SK-N-SH (cell line): ENCODE data around the gene DPP10. TPM values are rescaled to one million over a fixed set of nuclear protein-coding genes. Genes with fewer than 3 reads are reported as not detected.

Experiments used
- CTCF ChIA-PET: fragments of 300-600, 350-600 bp; formaldehyde crosslinking; extraction: SDS; loops from one replicate; lab custom pipeline; 2021; lab: Yijun Ruan, JAX
- POLR2A ChIA-PET: fragments of 350-600 bp; sonication (Branson Sonifier 250); formaldehyde crosslinking; extraction: SDS; loops from one replicate; lab custom pipeline; 2020; ENCODE audit warnings: antibody characterized with exemption, inconsistent platforms; lab: Yijun Ruan, JAX
- DNase-seq: peaks from one replicate; pipeline ENCODE4 v3.0.0; 2012
- H2AFZ ChIP-seq: fragments of 200-600 bp; sonication (generic); 2 replicates; pipeline ENCODE4 v1.8.1; 2016; ENCODE audit warnings: antibody characterized with exemption, mild to moderate bottlenecking, low read depth
- H3F3A ChIP-seq: fragments of 200-600 bp; sonication (generic); replicated peaks from 2 replicates; pipeline ENCODE3; 2016; ENCODE audit warnings: antibody characterized with exemption, mild to moderate bottlenecking; ENCODE audit not compliant: insufficient read depth
- H3K27ac ChIP-seq, 2 experiments: fragments of 200-500 bp in 1 of 2; fragments of 200-600 bp in 1 of 2; sonication (Bioruptor generic) in 1 of 2; sonication (generic), shearing (Covaris generic) in 1 of 2; 2 replicates each; pipeline versions ENCODE4 v1.5.1 to v1.6.1; 2014 to 2016; ENCODE audit warnings: low read depth in 2 of 2, inconsistent platforms in 1 of 2, low read length in 1 of 2, mild to moderate bottlenecking in 1 of 2, mixed read lengths in 1 of 2
- H3K27me3 ChIP-seq: fragments of 200-600 bp; sonication (generic), shearing (Covaris generic); 2 replicates; pipeline ENCODE4 v1.6.1; 2016; ENCODE audit warnings: mixed run types; ENCODE audit not compliant: insufficient read depth
- H3K36me3 ChIP-seq, 2 experiments: fragments of 200-500 bp in 1 of 2; fragments of 200-600 bp in 1 of 2; sonication (Bioruptor generic) in 1 of 2; sonication (generic) in 1 of 2; replicated peaks in 1 of 2; 2 replicates each; pipeline versions ENCODE3 to v1.5.1; 2014 to 2016; ENCODE audit warnings: low read length in 1 of 2, mild to moderate bottlenecking in 1 of 2; ENCODE audit not compliant: insufficient read depth in 2 of 2, control insufficient read depth in 1 of 2
- H3K4me1 ChIP-seq, 2 experiments: fragments of 200-500 bp in 1 of 2; fragments of 200-600 bp in 1 of 2; sonication (Bioruptor generic) in 1 of 2; sonication (generic), shearing (Covaris generic) in 1 of 2; 2 replicates each; pipeline versions ENCODE4 v1.5.1 to v1.6.1; 2014 to 2016; ENCODE audit warnings: low read depth in 1 of 2, low read length in 1 of 2, mixed run types in 1 of 2; ENCODE audit not compliant: insufficient read depth in 2 of 2, control insufficient read depth in 1 of 2
- H3K4me2 ChIP-seq: fragments of 200-600 bp; sonication (generic), shearing (Covaris generic); 2 replicates; pipeline ENCODE4 v1.6.1; 2017; ENCODE audit warnings: mixed run types
- H3K4me3 ChIP-seq, 2 experiments: fragments of 200-500 bp in 1 of 2; fragments of 200-600 bp in 1 of 2; sonication (Bioruptor generic) in 1 of 2; sonication (generic), shearing (Covaris generic) in 1 of 2; 2 replicates each; pipeline versions ENCODE4 v1.5.1 to v1.8.1; 2014 to 2016; ENCODE audit warnings: low read depth in 2 of 2, inconsistent platforms in 1 of 2, low read length in 1 of 2, mild to moderate bottlenecking in 1 of 2, mixed read lengths in 1 of 2, moderate library complexity in 1 of 2
- H3K79me2 ChIP-seq: fragments of 200-600 bp; sonication (generic); 2 replicates; pipeline ENCODE4 v1.8.1; 2017; ENCODE audit warnings: mild to moderate bottlenecking; ENCODE audit not compliant: insufficient read depth
- H3K9ac ChIP-seq: fragments of 200-600 bp; sonication (generic); 2 replicates; pipeline ENCODE4 v1.6.1; 2017; ENCODE audit warnings: mixed run types
- H3K9me2 ChIP-seq: fragments of 200-600 bp; sonication (generic); 2 replicates; pipeline ENCODE4 v1.6.1; 2017; ENCODE audit warnings: mixed run types
- H3K9me3 ChIP-seq: fragments of 200-600 bp; sonication (generic); 2 replicates; pipeline ENCODE4 v1.6.1; 2017; ENCODE audit warnings: mixed run types, mild to moderate bottlenecking, moderate library complexity
- H4K20me1 ChIP-seq: fragments of 200-600 bp; sonication (generic); 2 replicates; pipeline ENCODE4 v1.6.1; 2017; ENCODE audit warnings: mild to moderate bottlenecking, mixed run types; ENCODE audit not compliant: insufficient read depth
- CHD2 ChIP-seq: fragments of 150-350 bp; IDR thresholded peaks from 2 replicates; pipeline ENCODE4 v1.6.1; 2018; ENCODE audit warnings: low read length; ENCODE audit not compliant: partially characterized antibody
- EP300 ChIP-seq, 2 experiments: IDR thresholded peaks; 2 replicates each; pipeline versions ENCODE4 v1.4.0 to v1.6.1; 2012; ENCODE audit warnings: borderline replicate concordance in 1 of 2, low read depth in 1 of 2, low read length in 1 of 2
- FOSL2 ChIP-seq: IDR thresholded peaks from 2 replicates; pipeline ENCODE4 v1.4.0; 2012; ENCODE audit warnings: low read depth, mild to moderate bottlenecking, moderate library complexity, borderline replicate concordance
- FOXM1 ChIP-seq: IDR thresholded peaks from 2 replicates; pipeline ENCODE4 v1.4.0; 2012; ENCODE audit warnings: low read depth, mild to moderate bottlenecking
- GABPA ChIP-seq: IDR thresholded peaks from 2 replicates; pipeline ENCODE4 v1.4.0; 2012; ENCODE audit warnings: low read depth, mild to moderate bottlenecking
- GATA2 ChIP-seq: sonication (generic); formaldehyde crosslinking; IDR thresholded peaks from 2 replicates; pipeline ENCODE4 v1.5.0; 2020; ENCODE audit warnings: mild to moderate bottlenecking, missing genetic modification reagents
- IRF3 ChIP-seq: fragments of 150-350 bp; IDR thresholded peaks from 2 replicates; pipeline ENCODE4 v1.6.1; 2016; ENCODE audit warnings: mild to moderate bottlenecking, low read depth, low read length
- JUND ChIP-seq: IDR thresholded peaks from 2 replicates; pipeline ENCODE4 v1.4.0; 2012
- NFIC ChIP-seq: IDR thresholded peaks from 2 replicates; pipeline ENCODE4 v1.4.0; 2012; ENCODE audit warnings: borderline replicate concordance
- NRF1 ChIP-seq: IDR thresholded peaks from 2 replicates; pipeline ENCODE4 v1.6.1; 2012; ENCODE audit warnings: low read depth, mild to moderate bottlenecking, low read length
- POLR2AphosphoS5 ChIP-seq: IDR thresholded peaks from 2 replicates; pipeline ENCODE4 v1.6.1; 2012; ENCODE audit warnings: low read depth, low read length
- RAD21 ChIP-seq: IDR thresholded peaks from 2 replicates; pipeline ENCODE4 v1.6.1; 2012; ENCODE audit warnings: mild to moderate bottlenecking, low read length
- RFX5 ChIP-seq: IDR thresholded peaks from 2 replicates; pipeline ENCODE4 v1.6.1; 2012; ENCODE audit warnings: mild to moderate bottlenecking, improper control_type of control experiment, low read length
- RXRA ChIP-seq: IDR thresholded peaks from 2 replicates; pipeline ENCODE4 v1.4.0; 2012; ENCODE audit warnings: low read depth, mild to moderate bottlenecking, borderline replicate concordance
- SIN3A ChIP-seq: IDR thresholded peaks from 2 replicates; pipeline ENCODE4 v1.6.1; 2012; ENCODE audit warnings: low read depth, mild to moderate bottlenecking, low read length, moderate library complexity, borderline replicate concordance
- TCF12 ChIP-seq: IDR thresholded peaks from 2 replicates; pipeline ENCODE4 v1.4.0; 2012
- YY1 ChIP-seq: IDR thresholded peaks from 2 replicates; pipeline ENCODE4 v1.4.0; 2012; ENCODE audit warnings: low read depth, mild to moderate bottlenecking
- WGBS: methylation state at CpG from one replicate; pipeline ENCODE4 v1.1.6; 2017; ENCODE audit warnings: low lambda C conversion rate; 5-methylcytosine and 5-hydroxymethylcytosine counted together
- polyA plus RNA-seq, 3 experiments: library from polyadenylated mRNA; depleted of rRNA; stranded (reverse); fragments of >200 nt; gene quantifications; 2 replicates each; pipeline ENCODE4 v1.2.3, GENCODE V29; 2012
- TF ChIP-seq, protein P1 (sequence below): fragments of 200-600 bp; sonication (generic); IDR thresholded peaks from 2 replicates; pipeline ENCODE4 v1.6.1; 2017; ENCODE audit warnings: antibody characterized with exemption, mild to moderate bottlenecking, moderate library complexity
- TF ChIP-seq, protein P2 (sequence below): IDR thresholded peaks from 2 replicates; pipeline ENCODE4; 2012

The DPP10 gene
- polyA plus RNA-seq, 1 of the 3 experiments (the other 2 are of a cell fraction) = not detected

DNA sequence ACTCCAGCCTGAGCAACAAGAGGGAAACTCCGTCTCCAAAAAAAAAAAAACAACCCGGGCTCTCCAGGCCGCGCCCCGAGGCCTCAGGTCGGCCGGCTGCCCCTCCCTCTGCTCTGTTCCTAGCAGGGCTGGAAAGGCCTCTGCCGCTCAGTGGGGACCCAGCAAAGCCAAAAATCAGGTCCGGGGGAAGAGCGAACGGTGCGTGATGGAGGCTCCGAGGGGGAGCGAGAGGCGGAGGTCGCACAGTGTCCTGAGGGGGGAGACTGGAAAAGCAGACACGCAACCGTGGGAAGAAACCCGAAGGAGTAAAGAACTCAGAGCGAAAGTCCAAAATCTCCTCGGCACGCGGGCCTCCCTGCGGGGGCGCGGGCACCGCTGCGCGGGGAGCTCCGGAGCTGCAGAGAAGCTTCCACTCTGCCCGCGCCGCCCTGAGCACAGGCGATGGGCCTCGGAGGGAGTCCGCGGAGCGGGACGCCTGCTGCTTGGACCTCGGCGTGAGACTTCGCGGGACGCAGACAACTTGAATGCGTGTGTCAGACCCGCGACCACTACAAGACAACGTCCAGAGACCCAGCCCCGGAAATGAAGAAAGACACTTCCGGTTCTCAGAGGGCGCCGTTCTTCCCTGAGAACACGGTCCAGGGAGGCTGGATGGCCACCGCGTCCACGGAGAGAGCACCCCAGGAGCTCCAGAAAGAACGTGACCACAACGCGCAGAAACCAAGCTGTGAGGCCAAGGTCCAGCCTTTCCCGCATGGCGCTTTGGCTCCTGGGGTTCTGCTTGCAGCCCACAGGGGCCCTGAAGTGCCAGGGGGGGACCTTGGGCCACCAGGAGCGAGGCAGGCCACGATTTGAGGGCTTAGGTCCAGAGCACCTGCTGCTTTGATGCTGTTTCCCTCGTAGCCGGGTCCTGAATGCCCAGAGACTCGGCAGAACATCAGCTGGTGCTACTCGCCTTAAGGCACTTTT, 219.8 kb downstream of the DPP10 start:
- DNase-seq = peak; percentile 17
- ChIA-PET CTCF (no interaction called here), POLR2A (no interaction called here)
- H3K9me2 ChIP-seq = no peaks in the 10 kb centered on the region
- TF ChIP-seq RXRA (no peak), GABPA (peak; percentile 39; the same call in 1 of the 2 replicates)
- no peaks in the 10 kb centered on the region for H3K27me3 ChIP-seq
- H3K4me1 ChIP-seq = peaks cover 0 to 2% of the 10 kb centered on the region in 2 experiments; a peak in 1 of 4 replicates
- H3F3A ChIP-seq = no peaks in the 10 kb centered on the region
- H3K36me3 ChIP-seq = no peaks in the 10 kb centered on the region
- no peaks in the 10 kb centered on the region for H3K79me2 ChIP-seq
- H2AFZ ChIP-seq = peak overlapping the region; percentile 72
- H3K27ac ChIP-seq = no peak overlapping the region
- 23% methylated on average over 47 of the region's 67 CpGs for WGBS
- no peaks in the 10 kb centered on the region for H4K20me1 ChIP-seq
- H3K4me2 ChIP-seq = peak overlapping the region; percentile 60
- no peaks in the 10 kb centered on the region for H3K9me3 ChIP-seq
- H3K4me3 ChIP-seq = peak overlapping the region; percentile 41 to 50
- H3K9ac ChIP-seq = no peak overlapping the region

DNA sequence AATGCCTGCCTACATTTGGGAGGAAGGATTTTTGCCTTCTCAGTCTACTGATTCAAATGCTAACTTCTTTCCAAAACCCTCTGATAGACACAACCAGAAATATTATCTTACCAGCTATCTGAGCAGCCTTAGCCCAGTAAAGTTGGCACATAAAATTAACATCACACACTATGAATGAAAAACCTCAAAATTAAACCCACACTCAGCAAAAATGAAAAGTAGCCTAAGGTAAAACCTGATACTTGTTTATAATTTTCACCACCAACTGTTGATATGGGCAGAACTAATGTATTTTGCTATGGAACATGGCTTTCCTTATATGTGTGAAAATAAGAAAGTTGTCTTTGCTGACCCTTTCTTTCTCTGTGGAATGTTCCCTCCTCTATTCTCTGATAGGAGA, 226.0 kb downstream of the DPP10 start:
- no peak overlapping the region for H3K4me2 ChIP-seq
- no peaks in the 10 kb centered on the region for H3F3A ChIP-seq
- no peak overlapping the region for H3K4me3 ChIP-seq
- no peak overlapping the region for H2AFZ ChIP-seq
- no peaks in the 10 kb centered on the region for H3K4me1 ChIP-seq
- TF ChIP-seq FOSL2 = no peak
- TF ChIP-seq RXRA = no peak
- TF ChIP-seq YY1 = no peak
- TF ChIP-seq RAD21 = no peak
- TF ChIP-seq JUND = no peak
- no peak for TF ChIP-seq CHD2
- no peak for TF ChIP-seq FOXM1
- no peak for TF ChIP-seq GATA2 (CRISPR knock-in tag)
- TF ChIP-seq GABPA = no peak
- TF ChIP-seq, protein P1, sequence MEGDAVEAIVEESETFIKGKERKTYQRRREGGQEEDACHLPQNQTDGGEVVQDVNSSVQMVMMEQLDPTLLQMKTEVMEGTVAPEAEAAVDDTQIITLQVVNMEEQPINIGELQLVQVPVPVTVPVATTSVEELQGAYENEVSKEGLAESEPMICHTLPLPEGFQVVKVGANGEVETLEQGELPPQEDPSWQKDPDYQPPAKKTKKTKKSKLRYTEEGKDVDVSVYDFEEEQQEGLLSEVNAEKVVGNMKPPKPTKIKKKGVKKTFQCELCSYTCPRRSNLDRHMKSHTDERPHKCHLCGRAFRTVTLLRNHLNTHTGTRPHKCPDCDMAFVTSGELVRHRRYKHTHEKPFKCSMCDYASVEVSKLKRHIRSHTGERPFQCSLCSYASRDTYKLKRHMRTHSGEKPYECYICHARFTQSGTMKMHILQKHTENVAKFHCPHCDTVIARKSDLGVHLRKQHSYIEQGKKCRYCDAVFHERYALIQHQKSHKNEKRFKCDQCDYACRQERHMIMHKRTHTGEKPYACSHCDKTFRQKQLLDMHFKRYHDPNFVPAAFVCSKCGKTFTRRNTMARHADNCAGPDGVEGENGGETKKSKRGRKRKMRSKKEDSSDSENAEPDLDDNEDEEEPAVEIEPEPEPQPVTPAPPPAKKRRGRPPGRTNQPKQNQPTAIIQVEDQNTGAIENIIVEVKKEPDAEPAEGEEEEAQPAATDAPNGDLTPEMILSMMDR = no peak
- TF ChIP-seq EP300 (IDR thresholded peaks at IDR 0.05; ENCODE audit: borderline replicate concordance in 1 of 2, low read depth in 1 of 2, low read length in 1 of 2) = no peak
- no peak for TF ChIP-seq IRF3
- no peak for TF ChIP-seq SIN3A
- no peak for TF ChIP-seq NRF1
- TF ChIP-seq, protein P2, sequence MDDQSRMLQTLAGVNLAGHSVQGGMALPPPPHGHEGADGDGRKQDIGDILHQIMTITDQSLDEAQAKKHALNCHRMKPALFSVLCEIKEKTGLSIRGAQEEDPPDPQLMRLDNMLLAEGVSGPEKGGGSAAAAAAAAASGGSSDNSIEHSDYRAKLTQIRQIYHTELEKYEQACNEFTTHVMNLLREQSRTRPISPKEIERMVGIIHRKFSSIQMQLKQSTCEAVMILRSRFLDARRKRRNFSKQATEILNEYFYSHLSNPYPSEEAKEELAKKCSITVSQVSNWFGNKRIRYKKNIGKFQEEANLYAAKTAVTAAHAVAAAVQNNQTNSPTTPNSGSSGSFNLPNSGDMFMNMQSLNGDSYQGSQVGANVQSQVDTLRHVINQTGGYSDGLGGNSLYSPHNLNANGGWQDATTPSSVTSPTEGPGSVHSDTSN = no peak
- no peak for TF ChIP-seq RFX5
- TF ChIP-seq NFIC = no peak
- TF ChIP-seq TCF12 = no peak
- TF ChIP-seq POLR2AphosphoS5 = no peak
- no peaks in the 10 kb centered on the region for H3K79me2 ChIP-seq
- DNase-seq = no peak
- POLR2A ChIA-PET = no interaction called here
- H4K20me1 ChIP-seq = no peaks in the 10 kb centered on the region
- H3K9me2 ChIP-seq = no peaks in the 10 kb centered on the region
- H3K9ac ChIP-seq = no peak overlapping the region
- CTCF ChIA-PET = interaction anchor here (0.8 kb wide), 1 partner anchor 12 kb away, joined by 4 read pairs; no protein-coding TSS in a partner anchor
- no peaks in the 10 kb centered on the region for H3K27me3 ChIP-seq
- no peaks in the 10 kb centered on the region for H3K36me3 ChIP-seq
- H3K9me3 ChIP-seq = no peaks in the 10 kb centered on the region
- no peak overlapping the region for H3K27ac ChIP-seq
